MM.1S (cell line): ENCODE data around the gene EXOC3L1.

Experiments used
- DNase-seq: peaks from one replicate; pipeline ENCODE4 v3.0.0-alpha.2; 2015
- H2AFZ ChIP-seq: fragments of 300-600 bp; sonication (generic); 2 replicates; pipeline ENCODE4 v1.6.0; 2016; ENCODE audit warnings: antibody characterized with exemption, low read length
- H3F3A ChIP-seq: fragments of 300-600 bp; sonication (generic); 2 replicates; pipeline ENCODE4 v1.6.1; 2016; ENCODE audit warnings: mild to moderate bottlenecking, antibody characterized with exemption, low read length, moderate library complexity, mixed read lengths; ENCODE audit not compliant: insufficient read depth
- H3K27ac ChIP-seq: fragments of 300-600 bp; sonication (generic); 2 replicates; pipeline ENCODE4 v1.5.1; 2016; ENCODE audit warnings: mild to moderate bottlenecking, low read length
- H3K27me3 ChIP-seq: fragments of 300-600 bp; sonication (generic); replicated peaks from 2 replicates; pipeline ENCODE4 v1.6.0; 2016; ENCODE audit warnings: low read length; ENCODE audit not compliant: insufficient read depth
- H3K36me3 ChIP-seq: fragments of 300-600 bp; sonication (generic); replicated peaks from 2 replicates; pipeline ENCODE4 v1.6.1; 2016; ENCODE audit warnings: mild to moderate bottlenecking, low read length, mixed read lengths; ENCODE audit not compliant: insufficient read depth
- H3K4me1 ChIP-seq: fragments of 300-600 bp; sonication (generic); 2 replicates; pipeline ENCODE4 v1.6.1; 2016; ENCODE audit warnings: low read length, mixed read lengths
- H3K4me2 ChIP-seq: fragments of 300-600 bp; sonication (generic); 2 replicates; pipeline ENCODE4 v1.6.0; 2016; ENCODE audit warnings: low read depth, low read length
- H3K4me3 ChIP-seq: fragments of 300-600 bp; sonication (generic); 2 replicates; pipeline ENCODE4 v1.5.1; 2016; ENCODE audit warnings: low read length, mixed read lengths
- H3K79me2 ChIP-seq: fragments of 300-600 bp; sonication (generic); 2 replicates; pipeline ENCODE4 v1.6.1; 2016; ENCODE audit warnings: mixed run types, low read length, mixed read lengths
- H3K9ac ChIP-seq: fragments of 300-600 bp; sonication (generic); 2 replicates; pipeline ENCODE4 v1.6.1; 2016; ENCODE audit warnings: low read length, mixed read lengths
- H3K9me2 ChIP-seq: fragments of 300-600 bp; sonication (generic); replicated peaks from 2 replicates; pipeline ENCODE4 v1.6.1; 2016; ENCODE audit warnings: mild to moderate bottlenecking, low read length, mixed read lengths; ENCODE audit not compliant: insufficient read depth
- H3K9me3 ChIP-seq: fragments of 300-600 bp; sonication (generic); replicated peaks from 2 replicates; pipeline ENCODE4 v1.6.1; 2016; ENCODE audit warnings: mild to moderate bottlenecking, low read length, mixed read lengths; ENCODE audit not compliant: insufficient read depth
- H4K20me1 ChIP-seq: fragments of 300-600 bp; sonication (generic); 2 replicates; pipeline ENCODE4 v1.6.1; 2016; ENCODE audit warnings: mild to moderate bottlenecking, low read length, moderate library complexity, mixed read lengths; ENCODE audit not compliant: insufficient read depth
- CTCF ChIP-seq: fragments of 300-600 bp; sonication (generic); IDR thresholded peaks from 2 replicates; pipeline ENCODE4 v1.5.1; 2016; ENCODE audit warnings: antibody characterized with exemption, low read length, mixed read lengths
- EZH2 ChIP-seq: fragments of 300-600 bp; sonication (generic); optimal IDR thresholded peaks from 2 replicates; pipeline ENCODE3; 2017; ENCODE audit warnings: low read depth, mild to moderate bottlenecking, antibody characterized with exemption, low read length, mixed read lengths
- EZH2phosphoT487 ChIP-seq: fragments of 300-600 bp; sonication (generic); IDR thresholded peaks from 2 replicates; pipeline ENCODE4 v1.6.1; 2018; ENCODE audit warnings: antibody characterized with exemption, low read length

The EXOC3L1 gene

DNA sequence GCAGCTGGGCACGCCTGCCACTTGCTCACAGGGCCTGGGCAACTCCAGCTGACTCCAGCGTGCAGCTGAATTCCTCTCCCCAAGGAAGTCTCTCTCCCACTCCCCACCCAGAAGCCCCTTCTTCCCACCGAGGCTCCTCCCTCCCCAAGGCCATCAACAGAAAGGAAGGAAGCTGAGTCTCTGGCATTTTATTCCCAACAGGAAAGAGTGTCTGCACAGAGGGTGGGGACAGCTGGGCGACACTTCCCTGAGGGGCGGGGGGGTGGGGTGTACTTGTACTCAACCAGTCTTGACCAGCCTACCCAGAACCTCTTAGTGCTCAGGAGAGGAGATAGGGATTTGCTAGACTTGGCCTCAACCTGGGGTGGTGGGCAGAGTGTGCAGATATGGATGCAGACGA lies at the start of gene EXOC3L1:
Gene EXOC3L1, minus strand, starts transcription at position 96 of the 400 bp plus-strand sequence. CDS start 460 bp downstream, outside the sequence.
- Histone ChIP-seq H3K4me1 (peaks cover 11% of the 10 kb centered on the region), H3K9ac (no peak within 1 kb of the TSS), H3K27ac (no peak within 1 kb of the TSS), H3K9me3 (no peaks in the 10 kb centered on the region), H3K9me2 (no peaks in the 10 kb centered on the region), H3K4me2 (no peak within 1 kb of the TSS), H3K36me3 (peaks cover 5% of the 10 kb centered on the region; the same call in 1 of the 2 replicates), H3K4me3 (no peak within 1 kb of the TSS), H3K27me3 (peaks cover 13% of the 10 kb centered on the region), H3K79me2 (peaks cover 30% of the 10 kb centered on the region), H2AFZ (no peak within 1 kb of the TSS), H4K20me1 (no peaks in the 10 kb centered on the region), H3F3A (no peaks in the 10 kb centered on the region)
- no peak for TF ChIP-seq EZH2
- no peak for TF ChIP-seq EZH2phosphoT487
- no peak for TF ChIP-seq CTCF
- no peak for DNase-seq

DNA sequence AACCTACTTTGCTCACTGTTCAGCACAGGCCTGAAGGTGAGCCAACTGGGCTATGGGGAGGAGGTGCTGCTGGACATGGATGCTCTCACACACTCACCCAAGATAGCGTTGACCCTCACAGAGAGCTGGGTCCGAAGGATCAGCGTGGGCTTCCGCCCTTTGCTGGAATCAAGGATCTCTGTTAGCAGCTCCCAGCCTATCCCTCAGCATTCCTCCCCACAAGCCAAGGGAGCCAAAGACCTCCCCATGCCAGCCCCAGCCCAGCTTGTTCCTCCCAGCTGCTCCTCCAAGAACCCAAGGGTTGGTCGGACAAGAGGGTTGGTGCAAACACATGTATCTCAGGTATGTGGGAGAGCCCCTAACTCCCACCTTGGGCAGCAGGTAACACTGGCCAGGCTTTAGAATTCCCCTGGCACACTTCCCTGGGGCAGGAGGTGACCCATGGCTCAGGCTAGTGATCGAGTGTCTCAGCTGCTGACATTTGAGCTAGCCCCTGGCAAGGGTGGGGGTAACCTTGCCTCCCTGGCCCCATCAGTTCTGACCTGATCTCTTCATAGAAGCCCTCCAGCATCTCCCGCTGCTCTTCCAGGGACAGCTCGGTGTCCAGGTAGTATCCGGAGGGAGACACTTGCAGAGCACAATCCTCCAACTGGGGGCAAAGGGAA lies 49.0 kb upstream of the EXOC3L1 start:
- Histone ChIP-seq H3K9me2 (no peaks in the 10 kb centered on the region), H3K4me3 (no peak overlapping the region), H3K9me3 (no peaks in the 10 kb centered on the region), H3K27ac (no peak overlapping the region), H3K27me3 (no peaks in the 10 kb centered on the region), H3K4me2 (no peak overlapping the region), H3K79me2 (peaks cover 45% of the 10 kb centered on the region), H3K36me3 (peaks cover 4% of the 10 kb centered on the region; the same call in 1 of the 2 replicates), H3K4me1 (peaks cover 7% of the 10 kb centered on the region), H2AFZ (no peak overlapping the region), H3F3A (peaks cover 3% of the 10 kb centered on the region), H3K9ac (no peak overlapping the region), H4K20me1 (no peaks in the 10 kb centered on the region)
- TF ChIP-seq CTCF: no peak
- no peak for TF ChIP-seq EZH2
- TF ChIP-seq EZH2phosphoT487: no peak
- DNase-seq: no peak

DNA sequence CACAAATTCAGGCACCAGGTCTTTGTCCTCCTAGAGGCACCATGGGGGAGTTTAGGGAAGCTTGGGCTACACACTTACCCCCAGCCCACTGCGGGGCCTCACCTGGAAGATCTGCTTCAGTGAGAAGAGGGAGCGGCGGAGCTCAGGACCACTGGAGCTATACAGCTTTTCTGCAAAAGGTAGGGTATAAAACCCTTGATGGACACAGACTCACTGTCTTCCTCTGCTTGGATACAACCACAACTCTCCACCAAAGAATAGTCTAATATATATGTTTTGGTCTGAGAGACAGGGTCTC lies 48.3 kb upstream of the EXOC3L1 start:
- DNase-seq: no peak
- H3K4me1 ChIP-seq: peaks cover under 1% of the 10 kb centered on the region
- H3K9me2 ChIP-seq: no peaks in the 10 kb centered on the region
- no peaks in the 10 kb centered on the region; the same call in 1 of the 2 replicates for H3F3A ChIP-seq
- no peak overlapping the region for H2AFZ ChIP-seq
- peaks cover 4% of the 10 kb centered on the region; the same call in 1 of the 2 replicates for H3K36me3 ChIP-seq
- H3K27me3 ChIP-seq: no peaks in the 10 kb centered on the region
- H3K9ac ChIP-seq: no peak overlapping the region
- no peaks in the 10 kb centered on the region for H3K9me3 ChIP-seq
- TF ChIP-seq EZH2phosphoT487 (no peak), EZH2 (no peak), CTCF (no peak)
- H3K4me2 ChIP-seq: no peak overlapping the region
- H4K20me1 ChIP-seq: no peaks in the 10 kb centered on the region
- H3K27ac ChIP-seq: no peak overlapping the region
- H3K79me2 ChIP-seq: peaks cover 38% of the 10 kb centered on the region
- H3K4me3 ChIP-seq: no peak overlapping the region
